ENCODE results near the gene RXFP1. TPM values are rescaled to one million over a fixed set of nuclear protein-coding genes. Genes with fewer than 3 reads are reported as not detected.

RXFP1 gene
- total and polyA plus RNA-seq, 2 experiments from 2014 or later, result not detected

DNA sequence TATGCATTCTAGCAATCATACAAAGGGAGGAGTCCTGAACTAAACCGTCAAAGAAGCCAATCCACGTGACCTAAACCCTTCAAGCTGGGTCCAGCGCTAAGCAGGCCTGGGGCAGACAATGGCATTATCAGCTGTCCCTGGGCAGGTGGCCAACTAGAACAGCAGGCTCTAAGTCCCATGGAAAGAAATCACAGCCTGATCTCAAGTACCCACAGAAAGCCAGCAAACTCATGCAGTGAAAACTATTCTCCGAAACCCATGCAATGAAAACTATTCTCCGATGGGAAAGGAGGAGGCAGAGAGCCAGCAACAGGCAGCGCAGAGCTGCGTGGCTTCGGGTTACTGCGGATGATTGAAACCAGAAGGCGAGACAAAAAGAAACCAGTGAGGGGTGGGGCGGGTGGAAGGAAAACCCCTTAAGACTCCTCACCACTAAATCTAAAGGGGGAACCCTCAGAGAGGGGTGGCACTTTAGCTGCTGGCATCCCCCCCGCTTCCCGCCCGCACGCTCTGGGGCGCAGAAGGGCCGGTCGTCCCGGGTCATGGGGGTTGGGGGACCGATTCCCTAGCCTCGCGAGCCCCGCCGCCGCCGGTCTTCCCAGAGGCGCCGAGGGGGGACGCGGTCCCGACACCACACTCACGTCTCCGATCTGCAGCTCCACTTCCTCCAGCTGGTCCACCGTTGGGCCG is 149.4 kb downstream of the RXFP1 start:
- Histone ChIP-seq H3K9me2 (replicated peaks; ENCODE audit: insufficient read depth) (no peaks in the 10 kb centered on the region), H3K79me2 (peaks cover 57% of the 10 kb centered on the region), H3K9me3 (ENCODE audit: low read depth) (no peaks in the 10 kb centered on the region), H3K36me3 (replicated peaks; ENCODE audit: insufficient read depth, low read depth) (no peaks in the 10 kb centered on the region), H2AFZ (peak overlapping the region; percentile 56), H4K20me1 (ENCODE audit: insufficient read depth, poor library complexity, severe bottlenecking) (no peaks in the 10 kb centered on the region), H3K4me1 (ENCODE audit: insufficient read depth) (peaks cover 4% of the 10 kb centered on the region), H3K4me2 (peak overlapping the region; percentile 90), H3K4me3 (peak overlapping the region; percentile 37), H3K27ac (peak overlapping the region; percentile 87), H3K27me3 (no peaks in the 10 kb centered on the region)
- TF ChIP-seq EZH2 (IDR thresholded peaks at IDR 0.05; ENCODE audit: borderline replicate concordance), result no peak
- no peak for TF ChIP-seq EZH2phosphoT487 (IDR thresholded peaks at IDR 0.05; ENCODE audit: low read depth, severe bottlenecking, unreplicated experiment)
- no peak for TF ChIP-seq CTCF (IDR thresholded peaks at IDR 0.05; ENCODE audit: poor library complexity)
- peak; percentile 85 for DNase-seq (ENCODE audit: low spot score)
- WGBS (ENCODE audit: low lambda C conversion rate, missing lambda C conversion rate), result under 1% methylated on average over 35 of the region's 35 CpGs

DNA sequence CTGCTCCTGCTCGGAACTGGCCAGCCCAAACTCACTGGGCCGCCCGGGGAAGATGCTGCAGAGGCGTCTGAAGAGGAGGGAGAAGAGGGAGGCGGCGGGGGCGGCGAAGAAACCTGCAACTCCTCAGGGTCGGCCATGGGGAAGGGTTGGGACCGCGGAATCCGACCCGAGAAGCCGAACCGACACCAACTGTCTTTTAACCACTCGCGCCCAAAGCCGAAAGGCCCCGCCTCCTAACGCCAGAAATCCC is 149.9 kb downstream of the RXFP1 start, which contains the start of gene C4orf46:
Gene C4orf46 (minus strand): TSS at position 223 of the 250 bp plus-strand sequence. CDS start 86 bp downstream, at position 137.
- 2% methylated on average over 18 of the region's 20 CpGs for WGBS (ENCODE audit: low lambda C conversion rate, missing lambda C conversion rate)
- Histone ChIP-seq H3K27me3 (no peaks in the 10 kb centered on the region), H4K20me1 (ENCODE audit: insufficient read depth, poor library complexity, severe bottlenecking) (no peaks in the 10 kb centered on the region), H3K4me3 (peak within 1 kb of the TSS; percentile 37), H3K4me2 (peak within 1 kb of the TSS; percentile 90), H3K9me3 (ENCODE audit: low read depth) (no peaks in the 10 kb centered on the region), H3K9me2 (replicated peaks; ENCODE audit: insufficient read depth) (no peaks in the 10 kb centered on the region), H3K4me1 (ENCODE audit: insufficient read depth) (peaks cover 4% of the 10 kb centered on the region), H2AFZ (peak within 1 kb of the TSS; percentile 56), H3K36me3 (replicated peaks; ENCODE audit: insufficient read depth, low read depth) (no peaks in the 10 kb centered on the region), H3K79me2 (peaks cover 57% of the 10 kb centered on the region), H3K27ac (peak within 1 kb of the TSS; percentile 87)
- TF ChIP-seq EZH2phosphoT487 (IDR thresholded peaks at IDR 0.05; ENCODE audit: low read depth, severe bottlenecking, unreplicated experiment) (no peak), CTCF (IDR thresholded peaks at IDR 0.05; ENCODE audit: poor library complexity) (no peak), EZH2 (IDR thresholded peaks at IDR 0.05; ENCODE audit: borderline replicate concordance) (no peak)
- no peak for DNase-seq (ENCODE audit: low spot score)

GRCh38 chr4:158671915-158672806 is 150.5 kb downstream of the RXFP1 start, which contains the start of gene ETFDH:
ETFDH (plus strand) TSS chr4:158672296; CDS start chr4:158672457, 161 bp downstream.
- peaks cover 4% of the 10 kb centered on the region for H3K4me1 ChIP-seq (ENCODE audit: insufficient read depth)
- TF ChIP-seq CTCF (IDR thresholded peaks at IDR 0.05; ENCODE audit: poor library complexity) (peak; percentile 68), EZH2 (IDR thresholded peaks at IDR 0.05; ENCODE audit: borderline replicate concordance) (no peak), EZH2phosphoT487 (IDR thresholded peaks at IDR 0.05; ENCODE audit: low read depth, severe bottlenecking, unreplicated experiment) (no peak)
- peak; percentile 99 for DNase-seq (ENCODE audit: low spot score)
- peak within 1 kb of the TSS; percentile 87 for H3K27ac ChIP-seq
- peaks cover 53% of the 10 kb centered on the region for H3K79me2 ChIP-seq
- H2AFZ ChIP-seq, result peak within 1 kb of the TSS; percentile 56
- H3K27me3 ChIP-seq, result no peaks in the 10 kb centered on the region
- H3K9me2 ChIP-seq (replicated peaks; ENCODE audit: insufficient read depth), result no peaks in the 10 kb centered on the region
- peak within 1 kb of the TSS; percentile 90 for H3K4me2 ChIP-seq
- H4K20me1 ChIP-seq (ENCODE audit: insufficient read depth, poor library complexity, severe bottlenecking), result no peaks in the 10 kb centered on the region
- WGBS (ENCODE audit: low lambda C conversion rate, missing lambda C conversion rate), result 1% methylated on average over 60 of the region's 60 CpGs
- H3K36me3 ChIP-seq (replicated peaks; ENCODE audit: insufficient read depth, low read depth), result no peaks in the 10 kb centered on the region
- no peaks in the 10 kb centered on the region for H3K9me3 ChIP-seq (ENCODE audit: low read depth)
- peak within 1 kb of the TSS; percentile 37 for H3K4me3 ChIP-seq
